Measurements from ENCODE around the gene BLMH. TPM values are rescaled to one million over a fixed set of nuclear protein-coding genes. Genes with fewer than 3 reads are reported as not detected.

The BLMH gene, protein sequence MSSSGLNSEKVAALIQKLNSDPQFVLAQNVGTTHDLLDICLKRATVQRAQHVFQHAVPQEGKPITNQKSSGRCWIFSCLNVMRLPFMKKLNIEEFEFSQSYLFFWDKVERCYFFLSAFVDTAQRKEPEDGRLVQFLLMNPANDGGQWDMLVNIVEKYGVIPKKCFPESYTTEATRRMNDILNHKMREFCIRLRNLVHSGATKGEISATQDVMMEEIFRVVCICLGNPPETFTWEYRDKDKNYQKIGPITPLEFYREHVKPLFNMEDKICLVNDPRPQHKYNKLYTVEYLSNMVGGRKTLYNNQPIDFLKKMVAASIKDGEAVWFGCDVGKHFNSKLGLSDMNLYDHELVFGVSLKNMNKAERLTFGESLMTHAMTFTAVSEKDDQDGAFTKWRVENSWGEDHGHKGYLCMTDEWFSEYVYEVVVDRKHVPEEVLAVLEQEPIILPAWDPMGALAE
- 59.2 TPM for total RNA-seq

DNA sequence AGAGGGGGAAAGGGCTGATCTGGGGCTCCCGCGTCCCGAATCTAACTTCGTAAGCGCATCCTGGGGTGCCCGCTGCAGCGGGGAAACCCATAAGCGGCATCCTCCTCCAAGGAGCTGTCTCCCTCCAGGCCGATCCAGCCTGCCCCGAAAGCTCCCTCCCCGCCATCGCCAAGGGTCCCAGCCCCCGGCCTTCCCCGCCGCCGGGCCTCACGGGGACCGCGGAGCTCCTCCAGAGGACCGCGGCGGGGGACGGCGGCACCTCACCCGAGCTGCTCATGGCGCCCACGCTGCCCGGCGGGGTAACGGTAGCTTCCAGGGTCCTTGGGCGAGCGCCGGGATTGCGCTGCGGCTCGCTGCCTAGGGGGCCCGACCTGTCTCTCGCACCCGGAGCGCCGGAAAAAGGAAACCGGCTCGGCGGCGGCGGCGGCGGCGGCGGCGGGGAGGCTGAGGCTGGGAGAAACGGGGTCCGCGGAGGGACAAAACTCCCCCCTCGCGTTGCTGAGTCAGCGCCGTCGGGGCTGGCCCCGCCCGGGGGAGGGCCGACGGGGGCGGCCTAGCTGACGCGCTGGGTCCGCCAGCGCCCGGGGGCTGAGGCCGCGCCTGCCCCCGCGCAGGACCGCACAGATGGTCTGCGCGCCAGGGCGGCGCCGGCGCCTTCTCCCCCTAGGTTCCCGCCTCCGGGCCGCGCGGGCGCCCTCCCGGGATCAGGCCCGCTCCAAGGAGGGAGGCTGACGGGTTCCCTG lies at the start of gene BLMH:
BLMH (minus strand) TSS at position 402 of the 743 bp plus-strand sequence; CDS start at position 277, 125 bp downstream.
- DNase-seq = peak; percentile 53

DNA sequence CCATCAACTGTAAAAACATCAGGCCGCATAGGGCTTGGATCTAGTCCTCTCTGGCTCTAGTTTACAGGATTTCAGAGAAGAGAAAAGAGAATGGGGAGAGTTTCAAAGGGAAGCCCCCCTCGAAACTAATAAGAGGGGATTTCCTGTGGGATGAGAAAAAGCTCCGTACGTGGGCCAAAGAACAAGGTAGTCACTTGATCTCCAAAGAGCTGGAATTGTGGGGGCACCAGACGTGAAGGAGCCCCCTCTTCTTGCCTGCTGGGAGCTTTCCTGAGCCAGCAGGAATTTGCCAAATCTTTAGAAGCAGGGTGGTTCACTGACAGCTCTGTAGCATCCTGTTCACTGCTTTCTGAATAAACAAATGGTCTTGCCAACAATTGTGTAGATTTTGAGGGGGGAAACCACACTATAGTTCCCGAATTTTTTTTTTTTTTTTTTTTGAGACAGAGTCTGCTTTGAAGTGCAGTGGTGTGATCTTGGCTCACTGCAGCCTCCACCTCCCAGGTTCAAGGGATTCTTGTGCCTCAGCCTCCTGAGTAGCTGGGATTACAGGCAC lies 49.1 kb upstream of the BLMH start:
- no peak for DNase-seq

DNA sequence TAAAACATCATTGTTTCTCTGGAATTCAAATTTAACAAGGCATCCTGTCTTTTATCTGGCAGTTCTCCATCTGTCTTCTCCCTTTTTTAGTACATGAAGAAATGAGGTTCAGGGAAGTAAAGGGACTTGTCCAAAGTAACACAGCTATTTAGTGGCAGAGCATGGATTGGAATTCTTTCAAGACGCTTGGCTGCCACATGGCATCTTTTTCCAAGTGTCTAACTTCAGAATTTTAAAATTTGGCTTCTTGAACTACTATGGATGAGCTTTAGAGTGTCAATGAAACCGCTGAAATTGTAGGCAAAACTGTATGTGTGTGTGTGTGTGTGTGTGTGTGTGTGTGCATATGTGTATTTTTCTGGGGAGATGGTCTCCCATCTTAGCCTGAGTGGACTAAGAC lies 47.3 kb upstream of the BLMH start:
- no peak for DNase-seq

DNA sequence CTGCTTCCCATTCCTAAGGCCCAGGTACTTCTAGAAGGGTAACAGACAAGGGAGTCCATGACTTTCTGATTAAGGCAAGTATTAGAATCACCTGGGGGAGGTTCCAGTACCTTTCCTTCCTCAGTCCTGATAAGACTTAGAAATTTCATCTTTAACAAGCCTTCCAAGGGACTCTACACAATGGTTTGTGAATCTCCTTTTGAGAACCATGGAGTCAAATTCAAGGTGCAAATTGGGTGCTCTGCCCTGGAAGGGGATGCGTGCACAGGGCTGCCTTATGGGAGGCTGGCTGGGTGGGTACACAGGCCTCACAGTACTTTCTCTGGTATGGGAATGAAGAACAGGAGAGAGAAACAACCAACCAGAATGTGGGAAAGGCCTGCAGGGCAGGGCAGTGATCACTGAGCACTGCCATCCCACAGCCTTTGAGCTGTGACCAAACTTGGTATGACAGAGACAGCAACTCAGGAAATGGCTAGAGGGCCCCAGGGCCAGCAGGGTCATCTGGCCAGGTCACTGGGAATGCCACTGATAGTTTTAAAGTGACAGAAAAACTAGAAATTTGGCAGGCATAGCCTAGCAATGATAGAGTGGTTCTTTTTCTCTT lies 45.8 kb upstream of the BLMH start:
- DNase-seq = no peak

DNA sequence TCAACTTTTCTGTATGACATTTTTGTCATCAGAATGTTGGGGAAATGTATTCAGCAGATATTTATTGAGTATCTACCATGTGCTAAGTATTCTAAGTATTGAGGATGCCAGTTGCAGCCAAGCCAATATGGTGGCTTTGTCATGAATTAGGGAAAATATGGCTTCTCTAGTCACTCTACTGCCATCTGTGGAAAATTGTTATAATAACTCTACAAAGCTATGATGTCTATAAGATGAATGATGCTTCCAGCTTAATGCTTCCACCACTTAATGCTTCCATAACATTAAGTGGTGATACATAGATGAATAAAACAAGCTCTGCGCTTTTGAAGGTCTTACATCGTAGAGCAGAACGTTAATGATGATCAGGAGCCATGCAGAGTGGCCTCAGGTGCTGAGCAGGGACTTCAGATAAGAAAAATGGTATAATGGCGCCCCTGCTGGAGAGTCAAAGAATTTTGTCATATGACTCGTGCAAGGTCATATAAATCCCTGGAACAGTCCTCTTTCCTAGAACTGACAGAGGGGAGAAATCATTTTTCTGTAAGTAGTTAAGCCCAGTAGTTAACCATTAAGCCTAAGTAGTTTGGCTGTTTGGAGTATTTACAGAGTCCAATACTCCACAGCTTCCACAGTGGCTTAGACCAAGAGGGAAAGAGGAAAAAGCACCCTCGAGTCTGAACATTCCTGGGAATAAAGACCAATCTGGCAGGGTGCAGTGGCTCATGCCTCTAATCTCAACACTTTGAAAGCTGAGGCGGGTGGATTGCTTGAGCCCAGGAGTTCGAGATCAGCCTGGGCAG lies 44.8 kb upstream of the BLMH start:
- no peak for DNase-seq

DNA sequence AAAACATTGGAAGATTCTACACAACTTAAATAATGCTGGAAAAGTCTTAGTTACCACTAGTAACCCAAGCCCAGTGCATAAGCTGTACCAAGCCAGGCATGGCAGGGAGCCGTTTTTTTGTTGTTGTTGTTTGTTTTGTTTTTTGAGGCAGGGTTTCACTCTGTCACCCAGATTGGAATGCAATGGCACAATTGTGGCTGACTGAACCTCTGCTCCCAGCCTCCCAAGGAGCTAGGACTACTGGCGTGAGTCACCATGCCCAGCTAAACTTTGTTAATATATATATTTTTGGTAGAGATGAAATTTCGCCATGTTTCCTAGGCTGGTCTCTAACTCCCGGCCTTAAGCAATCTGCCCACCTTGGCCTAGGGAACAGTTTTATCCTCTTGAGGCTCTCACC lies 42.7 kb upstream of the BLMH start:
- no peak for DNase-seq

DNA sequence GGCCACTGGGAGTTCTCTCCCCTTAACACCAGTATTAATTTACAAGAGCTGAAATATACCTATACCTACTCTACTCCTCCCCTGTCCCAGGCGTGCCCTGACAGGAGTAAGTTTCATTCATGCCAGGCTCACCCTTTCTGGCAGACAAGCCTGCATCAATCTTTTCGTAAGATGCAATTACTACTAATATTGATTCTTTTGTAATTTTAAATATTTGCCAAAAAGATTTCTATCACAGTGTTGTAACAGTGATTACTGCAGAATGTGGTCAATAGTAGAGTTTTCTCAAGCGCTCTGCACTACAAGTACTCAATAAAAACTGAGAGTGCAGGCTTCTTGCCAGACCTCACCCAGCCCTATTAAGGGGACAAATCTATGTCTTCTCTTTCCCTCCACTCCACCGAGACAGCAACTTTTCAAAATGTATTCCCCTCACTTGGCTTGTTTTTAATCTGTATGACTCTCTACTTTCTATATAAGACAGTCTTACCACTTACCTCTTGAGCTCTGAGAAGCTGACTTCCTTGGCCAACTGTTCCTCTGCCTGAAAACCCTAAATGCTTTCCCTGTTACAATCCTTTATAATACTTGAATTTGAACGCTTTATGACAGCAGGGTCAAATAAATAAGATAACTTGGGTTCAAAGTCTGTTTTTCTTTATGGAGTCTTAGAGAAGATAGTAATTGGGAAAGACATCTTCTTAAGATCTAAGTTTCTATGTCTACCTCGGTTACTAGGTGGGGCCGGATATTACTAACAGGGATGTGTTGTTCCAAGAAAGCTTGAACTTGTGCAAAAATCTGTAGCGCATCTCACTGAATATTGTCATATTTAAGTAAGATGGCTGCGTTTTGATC lies 42.0 kb upstream of the BLMH start, which contains the start of gene TMIGD1:
TMIGD1 (minus strand) TSS at position 555 of the 858 bp plus-strand sequence. CDS start 1,924 bp downstream, outside the sequence.
- DNase-seq = no peak

DNA sequence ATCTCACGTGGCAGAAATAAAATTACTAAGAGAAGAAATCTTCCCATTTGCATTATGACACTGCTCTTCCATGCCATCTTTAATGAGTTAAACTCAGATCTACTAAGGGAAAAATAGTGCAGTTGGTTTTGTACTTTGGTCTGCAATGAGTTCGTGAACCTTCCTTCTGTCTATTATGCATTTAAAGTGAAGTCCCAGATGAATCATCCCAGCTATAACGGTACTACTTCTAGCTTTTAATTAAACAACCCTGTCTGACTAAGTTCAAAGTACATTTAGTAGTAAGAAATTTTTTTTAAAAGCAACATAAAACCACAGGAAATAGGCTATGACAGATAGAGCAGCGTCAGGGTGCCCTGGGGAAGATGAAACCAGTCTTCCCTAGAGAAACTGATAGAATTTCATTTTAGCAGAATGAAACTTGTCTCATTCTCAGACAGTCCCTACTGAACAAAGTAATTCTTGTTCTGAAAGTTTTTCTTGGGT lies 40.4 kb upstream of the BLMH start:
- no peak for DNase-seq

DNA sequence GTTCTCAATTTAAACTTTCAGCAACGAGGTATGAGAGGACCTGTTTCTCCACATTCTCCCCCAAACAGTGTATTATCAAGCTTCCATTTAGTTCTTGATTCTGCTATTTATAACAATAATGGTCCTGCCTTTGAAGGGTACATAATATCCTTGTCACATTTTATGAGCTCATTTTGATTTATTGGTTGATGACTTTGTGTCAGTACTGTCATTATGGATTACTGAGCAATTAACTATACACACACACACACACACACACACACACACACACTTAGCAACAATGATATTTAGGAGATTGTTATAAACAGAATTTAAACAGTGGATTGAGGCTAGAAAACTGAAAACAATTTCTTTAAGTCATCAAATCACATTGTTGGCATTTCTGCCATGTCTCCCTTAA lies 35.1 kb upstream of the BLMH start:
- no peak for DNase-seq

DNA sequence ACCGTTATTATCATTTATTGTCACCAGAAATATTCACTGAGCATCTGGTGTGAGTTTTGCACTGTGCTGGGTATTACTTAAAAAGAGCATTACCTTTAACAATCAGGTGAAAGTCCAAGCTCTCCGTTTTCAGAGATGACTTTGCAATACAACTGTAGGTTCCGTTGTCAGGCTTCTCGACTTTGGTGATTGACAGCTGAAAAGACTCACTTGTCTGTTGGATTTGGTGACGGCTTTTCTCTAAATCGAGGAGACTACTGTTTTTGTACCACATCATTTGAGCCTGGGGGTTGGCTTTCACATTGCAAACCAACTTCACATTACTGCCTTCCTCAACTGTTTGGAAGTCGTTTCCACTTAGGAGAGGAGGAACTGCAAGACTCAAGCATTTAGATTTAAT lies 33.0 kb upstream of the BLMH start:
- DNase-seq = no peak

DNA sequence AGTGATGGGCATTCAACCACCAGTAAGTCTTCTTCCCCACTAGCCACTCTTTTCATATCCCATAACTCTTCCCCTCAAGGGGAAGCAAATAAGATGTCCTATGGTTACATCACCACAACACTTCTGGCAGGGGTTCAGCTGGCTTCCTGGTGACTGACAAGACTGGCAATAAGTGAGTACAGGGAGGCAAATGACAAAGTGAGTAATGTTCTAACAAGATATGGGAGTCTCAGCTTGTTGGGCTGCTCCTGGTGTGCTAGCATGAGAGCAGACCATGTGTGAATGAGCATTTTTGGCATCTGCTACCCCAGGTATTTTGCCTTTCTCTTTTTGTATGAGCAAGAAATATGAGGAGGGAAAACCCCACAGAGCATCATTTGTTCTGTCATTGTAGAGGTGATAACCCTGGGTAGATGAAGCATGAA lies 32.2 kb upstream of the BLMH start:
- DNase-seq = no peak

DNA sequence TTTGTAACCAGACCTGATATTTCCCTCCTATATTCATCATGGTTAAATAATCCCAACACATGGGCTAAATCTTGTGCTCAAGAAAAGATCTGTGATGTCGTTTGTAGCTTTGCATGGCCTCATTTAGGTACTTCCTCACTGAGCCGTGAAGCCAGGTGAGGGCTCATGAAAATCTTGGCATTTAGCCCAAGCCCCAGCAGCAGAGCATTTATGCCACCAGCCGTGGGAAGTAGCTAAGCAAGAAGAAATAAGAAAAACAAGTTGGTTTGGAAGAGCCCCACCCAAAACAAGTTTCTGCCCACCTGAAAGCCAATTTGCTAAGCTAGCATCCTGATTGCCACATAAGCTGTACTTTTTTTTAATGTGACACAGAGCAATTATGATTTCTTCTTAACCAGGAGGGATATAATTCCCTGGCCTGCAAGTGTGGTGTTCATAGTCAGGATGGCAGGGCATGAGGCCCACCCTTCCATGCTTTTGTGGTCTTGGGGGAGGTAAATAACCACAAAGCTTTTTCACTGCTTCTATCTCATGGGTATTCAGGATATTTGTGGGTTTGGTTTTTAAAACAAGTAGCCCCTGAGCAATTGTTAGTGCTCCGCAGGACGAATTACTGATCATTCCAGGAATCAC lies 31.6 kb upstream of the BLMH start:
- DNase-seq = no peak

DNA sequence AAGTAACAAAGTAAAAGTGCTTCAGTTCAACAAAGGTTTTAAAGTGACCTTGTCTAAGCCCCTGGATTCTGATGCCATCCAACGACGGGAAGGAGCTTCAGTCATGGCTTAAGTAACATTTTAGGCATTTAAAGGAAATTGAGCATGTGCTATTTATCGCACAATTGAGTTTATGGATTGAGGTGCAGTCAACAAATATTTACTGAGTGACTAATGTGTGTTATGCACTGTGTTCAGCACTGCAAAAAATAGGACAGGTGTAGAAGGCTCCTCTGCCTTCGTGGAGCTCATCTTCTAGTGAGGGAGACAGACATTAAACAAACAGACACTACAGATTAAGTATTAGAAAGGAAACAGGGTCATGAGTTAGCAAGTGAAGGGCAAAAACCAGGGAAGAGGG lies 29.6 kb upstream of the BLMH start:
- DNase-seq = no peak

DNA sequence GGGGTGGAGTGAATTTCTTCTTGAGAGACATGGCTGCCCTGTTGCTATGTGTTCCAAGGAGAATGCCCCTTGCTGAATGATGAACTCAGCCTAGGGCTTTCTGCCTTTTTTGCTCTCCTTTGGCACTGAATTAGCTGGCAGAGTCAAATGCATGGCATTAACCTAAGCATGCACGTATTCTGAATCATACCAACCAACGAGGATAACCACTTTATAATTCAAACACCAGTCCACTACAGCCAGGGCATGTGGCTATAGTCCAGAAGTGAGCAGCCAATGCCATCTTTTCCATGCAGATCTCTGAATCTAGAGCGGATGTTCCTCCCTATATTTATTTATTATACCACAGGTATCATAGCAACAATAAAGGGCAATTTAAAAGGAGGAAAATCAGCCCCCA lies 26.4 kb upstream of the BLMH start:
- DNase-seq = no peak

DNA sequence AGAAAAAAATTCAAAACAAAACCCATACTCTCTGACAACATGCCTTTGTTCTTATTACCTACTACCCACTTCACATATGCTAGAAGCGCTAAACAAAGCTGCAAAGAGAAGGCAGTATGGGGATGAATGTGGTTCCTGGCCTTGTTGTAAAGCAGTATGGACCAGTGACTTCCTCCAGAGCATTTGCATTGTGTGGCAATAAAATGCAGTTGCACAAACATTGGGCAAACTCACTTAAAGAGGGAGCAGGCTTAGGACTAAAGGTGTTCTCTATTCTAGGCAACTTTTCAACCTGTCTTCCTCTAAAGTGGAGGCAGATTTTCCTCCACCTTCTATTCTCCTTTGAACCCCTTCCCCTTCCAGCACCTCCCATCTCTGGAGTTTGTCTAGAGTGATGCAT lies 25.0 kb upstream of the BLMH start:
- DNase-seq = no peak

DNA sequence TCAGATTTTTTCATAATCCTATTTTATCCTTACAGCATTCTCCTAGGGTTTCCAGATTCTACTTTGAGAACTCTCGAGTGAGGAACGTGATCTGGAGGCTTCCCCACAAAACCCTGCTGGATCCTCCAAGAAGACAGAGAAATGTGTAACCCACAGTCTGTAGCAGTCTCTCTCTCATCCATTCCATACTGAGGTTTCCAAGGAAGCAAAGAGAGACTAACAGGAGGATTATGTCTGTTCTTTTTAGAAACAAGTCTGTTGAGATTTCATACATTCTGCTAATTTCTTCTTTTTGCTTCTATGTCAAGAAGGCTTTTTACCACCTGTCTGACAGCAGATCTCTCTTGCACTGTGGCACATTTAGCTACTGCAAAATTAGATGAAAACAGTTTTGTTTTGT lies 23.4 kb upstream of the BLMH start:
- DNase-seq = no peak

DNA sequence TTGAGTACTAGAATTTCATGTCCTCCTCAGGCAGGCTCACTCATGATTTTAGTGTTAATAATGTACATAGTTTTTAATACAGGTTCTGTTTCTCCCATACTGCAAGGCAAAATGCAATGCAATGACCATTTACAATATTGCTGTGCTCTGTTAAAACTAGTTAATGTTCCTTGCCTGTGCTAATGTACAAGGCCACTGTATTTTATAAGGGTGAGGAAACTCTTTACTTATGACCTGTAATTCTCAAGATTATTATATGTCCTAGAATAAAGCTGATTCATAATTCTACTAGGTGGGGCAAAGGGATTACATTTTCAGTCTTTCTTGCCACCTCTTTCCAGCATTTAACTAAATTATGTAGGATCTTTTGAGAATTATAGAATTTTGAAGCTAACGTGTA lies 22.7 kb upstream of the BLMH start:
- DNase-seq = no peak

DNA sequence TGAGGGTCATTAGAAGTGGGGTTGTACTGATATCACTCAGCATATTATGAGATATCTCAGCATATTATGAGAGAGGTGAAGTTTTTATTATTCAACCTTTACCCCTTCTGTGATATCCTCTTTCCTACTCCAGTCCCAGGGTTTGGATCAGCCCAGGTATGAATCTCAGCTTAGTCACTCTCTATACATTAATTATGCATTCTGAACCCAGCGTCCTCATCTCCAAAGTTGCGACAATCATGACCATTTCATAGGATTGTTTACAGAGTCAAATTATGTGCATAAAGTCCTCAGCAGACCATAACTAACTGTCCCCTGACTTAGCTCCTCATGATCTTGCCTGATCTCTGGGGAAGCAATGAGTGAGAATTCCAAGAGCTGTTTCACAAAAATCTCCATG lies 20.5 kb upstream of the BLMH start:
- DNase-seq = no peak

DNA sequence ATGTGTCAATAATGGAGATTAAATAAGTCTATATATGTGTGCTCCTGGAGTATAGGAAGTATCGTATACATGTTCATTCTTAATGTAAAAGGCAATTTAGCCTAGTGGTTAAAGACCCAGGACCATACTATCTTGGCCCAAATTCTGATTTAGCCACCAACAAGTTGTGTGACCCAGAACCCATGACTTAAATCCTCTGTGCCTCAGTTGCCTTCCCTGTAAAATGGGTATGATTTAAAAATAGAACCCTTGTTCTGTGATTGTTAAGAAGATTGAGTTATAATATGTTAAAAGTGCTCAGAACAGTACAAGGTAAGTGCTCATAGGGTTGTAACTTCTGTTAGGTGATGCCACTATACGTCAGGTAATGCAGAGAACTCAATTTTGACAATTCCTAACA lies 18.8 kb upstream of the BLMH start:
- DNase-seq = no peak

DNA sequence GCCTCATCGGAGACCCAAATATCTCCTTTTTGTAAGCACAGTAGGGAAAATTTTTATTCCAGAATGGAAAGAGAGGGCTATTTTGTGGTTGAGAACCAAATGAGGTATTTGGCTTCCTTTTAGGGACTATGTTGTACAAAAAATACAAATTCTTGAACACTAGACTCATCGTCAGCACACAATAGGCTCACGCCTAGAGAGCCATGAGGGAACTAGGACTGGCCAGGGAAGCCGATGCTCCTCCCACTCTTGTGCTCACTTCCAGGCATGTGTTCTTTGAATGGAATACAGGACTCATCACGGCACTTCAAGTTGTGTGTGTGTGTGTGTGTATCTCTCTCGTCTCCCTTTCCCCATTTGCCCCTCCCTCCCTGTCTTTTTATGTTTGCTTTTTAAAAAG lies 17.8 kb upstream of the BLMH start:
- no peak for DNase-seq

All from skin of body (tissue), 2 donors.